K562 (cell line): ENCODE data around the gene NCF2. TPM values are rescaled to one million over a fixed set of nuclear protein-coding genes. Genes with fewer than 3 reads are reported as not detected.

Source experiments
- CCAR2 ChIP-seq: fragments of 200-400 bp; formaldehyde crosslinking; IDR thresholded peaks from 2 replicates; pipeline ENCODE4 v1.6.1; 2017; ENCODE audit warnings: mild to moderate bottlenecking, low read depth, low read length
- EGR1 ChIP-seq: fragments of 450-650 bp; conservative IDR thresholded peaks from 2 replicates; pipeline ENCODE4 v1.6.1; 2017; ENCODE audit warnings: mild to moderate bottlenecking
- FOXA1 ChIP-seq: fragments of 450-650 bp; IDR thresholded peaks from 2 replicates; pipeline ENCODE4 v1.6.1; 2016; ENCODE audit warnings: mild to moderate bottlenecking, borderline replicate concordance
- IFI16 ChIP-seq: fragments of 250-450 bp; sonication (Bioruptor Pico); IDR thresholded peaks from 2 replicates; pipeline ENCODE4 v2.1.2; 2022; ENCODE audit warnings: mild to moderate bottlenecking, inconsistent platforms
- NFATC3 ChIP-seq: fragments of 450-650 bp; IDR thresholded peaks from 2 replicates; pipeline ENCODE4 v1.6.1; 2017; ENCODE audit warnings: mild to moderate bottlenecking
- NR1H2 ChIP-seq: sonication (generic); formaldehyde crosslinking; IDR thresholded peaks from 2 replicates; pipeline ENCODE4 v1.4.0; 2020; ENCODE audit warnings: mild to moderate bottlenecking, missing genetic modification reagents
- SAP30 ChIP-seq: fragments of 200-600 bp; sonication (generic); IDR thresholded peaks from 2 replicates; pipeline ENCODE4 v1.6.1; 2012; ENCODE audit warnings: borderline replicate concordance, low read depth, mild to moderate bottlenecking, moderate library complexity, low read length, control low read depth, inconsistent platforms; ENCODE audit not compliant: insufficient read depth, poor library complexity, severe bottlenecking
- UBTF ChIP-seq, 2 experiments: IDR thresholded peaks; 2 replicates each; pipeline ENCODE4 v1.6.1; 2012; ENCODE audit warnings: improper control_type of control experiment in 2 of 2, low read depth in 2 of 2, low read length in 2 of 2, borderline replicate concordance in 1 of 2
- YY1 ChIP-seq, 3 experiments: IDR thresholded peaks; 2 replicates each; pipeline ENCODE4 v1.6.1; 2011; ENCODE audit warnings: low read length in 2 of 3, mild to moderate bottlenecking in 2 of 3, moderate library complexity in 2 of 3, borderline replicate concordance in 1 of 3, control low read depth in 1 of 3, low read depth in 1 of 3; ENCODE audit not compliant: insufficient read depth in 3 of 3, insufficient replicate concordance in 2 of 3, control insufficient read depth in 1 of 3, insufficient read length in 1 of 3; ENCODE audit errors: extremely low read depth in 1 of 3
- ZBTB26 ChIP-seq: fragments of 450-650 bp; formaldehyde crosslinking; IDR thresholded peaks from 2 replicates; pipeline ENCODE4 v1.4.0; 2022; ENCODE audit warnings: missing genetic modification characterization
- polyA plus RNA-seq, 8 experiments: library from polyadenylated mRNA; depleted of rRNA in 4 of 8; stranded (reverse) in 5 of 8; unstranded in 3 of 8; fragments of >200 nt; fragmentation: Nextera tagmentation in 2 of 8; fragmentation: Illumina TruSeq in 1 of 8; extraction: Ambion mirVana in 2 of 8; extraction: Trizol in 1 of 8; gene quantifications; 2 replicates each; pipeline versions ENCODE4 v1.2.1 to v1.2.3, GENCODE V29; 2011 to 2014; ENCODE audit warnings: inconsistent platforms in 1 of 8, missing spikeins in 1 of 8
- total RNA-seq, 7 experiments: library from RNA; depleted of rRNA in 6 of 7; stranded (reverse); fragments of >200 nt in 6 of 7; fragmentation: Illumina TruSeq in 2 of 7; extraction: Trizol in 2 of 7; gene quantifications; 2 replicates each; pipeline versions ENCODE4 v1.2.1 to v1.2.3, GENCODE V29; 2011 to 2021; ENCODE audit warnings: low replicate concordance in 1 of 7

Gene NCF2
- total and polyA plus RNA-seq, 9 of the 15 experiments (the other 6 are each of a cell fraction or from before 2014, with no cell fraction given) = 0.07 to 0.54 (median 0.16) TPM; not detected in 3

- TF ChIP-seq EGR1 (peak; percentile 76), ZBTB26 (CRISPR knock-in tag) (no peak), NFATC3 (no peak), CCAR2 (no peak), IFI16 (CRISPR knock-in tag) (no peak), NR1H2 (0 out of 2 replicates have a peak, but pooled peaks have one; percentile 24), FOXA1 (no peak), UBTF (IDR thresholded peaks at IDR 0.05; ENCODE audit: borderline replicate concordance in 1 of 2, low read depth in 2 of 2, low read length in 2 of 2) (peak; percentile 86 to 88; a peak in 3 of 4 replicates), YY1 (IDR thresholded peaks at IDR 0.05; ENCODE audit: borderline replicate concordance in 1 of 3, control insufficient read depth in 1 of 3, extremely low read depth in 1 of 3, insufficient read depth in 3 of 3, insufficient read length in 1 of 3, insufficient replicate concordance in 2 of 3, low read depth in 1 of 3, low read length in 2 of 3) (peak in 1 of 3 experiments; percentile 26), SAP30 (no peak)
Observed at GRCh38 chr1:183635099-183635605, 44.9 kb upstream of the NCF2 start (continued).
